ENCODE measurements around the gene NRG3.
"Not testable (repeated sequence)": the region's sequence is repeated elsewhere in the genome, so short reads cannot be mapped to it uniquely, and the experiment has no call there.

GRCh38 chr10:83006479-83006878 is 1131.5 kb downstream of the NRG3 start:
- TF ChIP-seq POLR2A (IDR thresholded peaks at IDR 0.05; ENCODE audit: low read depth): not testable (repeated sequence)
- TF ChIP-seq, protein P1, sequence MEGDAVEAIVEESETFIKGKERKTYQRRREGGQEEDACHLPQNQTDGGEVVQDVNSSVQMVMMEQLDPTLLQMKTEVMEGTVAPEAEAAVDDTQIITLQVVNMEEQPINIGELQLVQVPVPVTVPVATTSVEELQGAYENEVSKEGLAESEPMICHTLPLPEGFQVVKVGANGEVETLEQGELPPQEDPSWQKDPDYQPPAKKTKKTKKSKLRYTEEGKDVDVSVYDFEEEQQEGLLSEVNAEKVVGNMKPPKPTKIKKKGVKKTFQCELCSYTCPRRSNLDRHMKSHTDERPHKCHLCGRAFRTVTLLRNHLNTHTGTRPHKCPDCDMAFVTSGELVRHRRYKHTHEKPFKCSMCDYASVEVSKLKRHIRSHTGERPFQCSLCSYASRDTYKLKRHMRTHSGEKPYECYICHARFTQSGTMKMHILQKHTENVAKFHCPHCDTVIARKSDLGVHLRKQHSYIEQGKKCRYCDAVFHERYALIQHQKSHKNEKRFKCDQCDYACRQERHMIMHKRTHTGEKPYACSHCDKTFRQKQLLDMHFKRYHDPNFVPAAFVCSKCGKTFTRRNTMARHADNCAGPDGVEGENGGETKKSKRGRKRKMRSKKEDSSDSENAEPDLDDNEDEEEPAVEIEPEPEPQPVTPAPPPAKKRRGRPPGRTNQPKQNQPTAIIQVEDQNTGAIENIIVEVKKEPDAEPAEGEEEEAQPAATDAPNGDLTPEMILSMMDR (IDR thresholded peaks at IDR 0.05): not testable (repeated sequence)

Data from esophagus muscularis mucosa (tissue), 3 donors.